Glutamatergic neuron (in vitro differentiated cells): Measurements from ENCODE around the gene ALDH6A1. TPM values are rescaled to one million over a fixed set of nuclear protein-coding genes. Genes with fewer than 3 reads are reported as not detected.
"Not testable (repeated sequence)": the region's sequence is repeated elsewhere in the genome, so short reads cannot be mapped to it uniquely, and the experiment has no call there.

Source experiments
- DNase-seq: peaks from one replicate; pipeline ENCODE4 v3.0.0; 2022
- H3K27ac Mint-ChIP-seq: one replicate; pipeline ENCODE4 v1.8.0; 2020; ENCODE audit warnings: mild to moderate bottlenecking, mixed read lengths, inconsistent platforms; ENCODE audit not compliant: unreplicated experiment
- H3K27me3 Mint-ChIP-seq: one replicate; pipeline ENCODE4 v1.8.0; 2020; ENCODE audit warnings: mild to moderate bottlenecking, moderate library complexity, mixed read lengths, inconsistent platforms; ENCODE audit not compliant: unreplicated experiment
- H3K36me3 Mint-ChIP-seq: one replicate; pipeline ENCODE4 v1.8.0; 2020; ENCODE audit warnings: mild to moderate bottlenecking, mixed read lengths, inconsistent platforms; ENCODE audit not compliant: unreplicated experiment
- H3K4me1 Mint-ChIP-seq: one replicate; pipeline ENCODE4 v1.8.0; 2020; ENCODE audit warnings: mild to moderate bottlenecking, low read depth, mixed read lengths, inconsistent platforms; ENCODE audit not compliant: unreplicated experiment
- H3K4me3 Mint-ChIP-seq: one replicate; pipeline ENCODE4 v1.8.0; 2020; ENCODE audit warnings: mild to moderate bottlenecking, mixed read lengths, inconsistent platforms; ENCODE audit not compliant: unreplicated experiment
- H3K9me3 Mint-ChIP-seq: one replicate; pipeline ENCODE4 v1.8.0; 2020; ENCODE audit warnings: mild to moderate bottlenecking, moderate library complexity, mixed read lengths, inconsistent platforms; ENCODE audit not compliant: unreplicated experiment
- CTCF ChIP-seq: fragments of 200-600 bp; sonication (generic); IDR thresholded peaks from one replicate; pipeline ENCODE4 v1.5.0; 2021; ENCODE audit not compliant: partially characterized antibody, unreplicated experiment
- long read RNA-seq: library from polyadenylated mRNA; unstranded; transcript quantifications from one replicate; pipeline ENCODE4 v2.0.0, GENCODE V29; 2020; ENCODE audit not compliant: unreplicated experiment
- total RNA-seq: library from RNA; stranded (reverse); fragmentation: NEBNext Ultra II Directional; extraction: Animal tissue kit (Norgen Biotek cat#: 25700); gene quantifications from one replicate; pipeline ENCODE4 v1.2.1, GENCODE V29; 2021; ENCODE audit not compliant: unreplicated experiment

Gene ALDH6A1
- 8.6 TPM for total RNA-seq
- long read RNA-seq, full-length matches to known transcripts: 8 of 9 reads
- long read RNA-seq, partial matches to known transcripts: 0 of 9 reads
- long read RNA-seq, other reads (novel, unspliced or antisense): 1 of 9 reads

- Mint-ChIP-seq H3K4me1 (peaks cover 3% of the 10 kb centered on the region), H3K9me3 (peaks cover 4% of the 10 kb centered on the region), H3K36me3 (no peaks in the 10 kb centered on the region), H3K4me3 (peak within 1 kb of the TSS; percentile 98), H3K27ac (peak within 1 kb of the TSS; percentile 94), H3K27me3 (peaks cover 4% of the 10 kb centered on the region)
- no peak for TF ChIP-seq CTCF
- DNase-seq: peak; percentile 100
These were observed at the start of gene ALDH6A1, which contains the start of gene LIN52 for GRCh38 chr14:74084277-74085046. Gene ALDH6A1, minus strand, starts transcription at chr14:74084453. Its CDS starts 59 bp downstream, at chr14:74084394. Gene LIN52, plus strand, starts transcription at chr14:74084956. Its CDS starts 19 bp downstream, at chr14:74084975.

- H3K4me1 Mint-ChIP-seq: no peaks in the 10 kb centered on the region
- H3K4me3 Mint-ChIP-seq: no peak overlapping the region
- H3K27me3 Mint-ChIP-seq: peaks cover 14% of the 10 kb centered on the region
- no peak overlapping the region for H3K27ac Mint-ChIP-seq
- TF ChIP-seq CTCF: no peak
- peaks cover 8% of the 10 kb centered on the region for H3K36me3 Mint-ChIP-seq
- DNase-seq: no peak
- H3K9me3 Mint-ChIP-seq: peaks cover 2% of the 10 kb centered on the region
These were observed 43.4 kb upstream of the ALDH6A1 start for GRCh38 chr14:74127634-74128033.

DNA sequence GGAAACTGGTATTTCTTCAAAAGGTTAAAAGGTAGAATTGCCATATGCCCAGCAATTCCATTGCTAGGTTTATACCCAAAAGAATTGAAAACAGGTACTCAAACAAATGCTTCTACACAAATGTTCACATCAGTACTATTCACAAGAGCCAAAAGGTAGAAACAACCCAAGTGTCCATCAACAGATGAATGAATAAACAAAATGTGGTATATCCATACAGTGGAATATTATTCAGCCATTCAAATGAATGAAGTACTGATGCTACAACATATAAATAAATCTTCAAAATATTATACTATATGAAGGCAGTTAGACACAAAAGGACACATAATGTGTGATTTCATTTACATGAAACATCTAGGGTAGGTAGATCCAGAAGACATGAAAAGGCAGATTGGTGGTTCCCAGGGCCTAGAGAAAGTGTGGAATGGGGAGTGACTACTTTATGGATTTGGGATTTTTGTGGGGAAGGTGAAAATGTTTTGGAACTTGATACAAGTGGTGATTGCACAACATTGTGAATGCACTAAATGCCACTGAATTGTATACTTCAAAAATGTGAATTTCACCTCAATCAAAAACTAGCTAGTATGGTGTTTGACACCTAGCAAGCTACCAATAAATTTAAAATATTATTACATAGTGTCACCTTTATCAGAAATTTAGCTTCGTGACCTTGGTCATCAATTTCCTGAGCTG, 42.2 kb upstream of the ALDH6A1 start:
- Mint-ChIP-seq H3K36me3 (peaks cover 8% of the 10 kb centered on the region), H3K4me1 (no peaks in the 10 kb centered on the region), H3K9me3 (peaks cover 2% of the 10 kb centered on the region), H3K27ac (no peak overlapping the region), H3K4me3 (no peak overlapping the region), H3K27me3 (peaks cover 9% of the 10 kb centered on the region)
- TF ChIP-seq CTCF: no peak
- no peak for DNase-seq

GRCh38 chr14:74125487-74125886, 41.2 kb upstream of the ALDH6A1 start:
- not testable (repeated sequence) for H3K36me3 Mint-ChIP-seq, DNase-seq, H3K27ac Mint-ChIP-seq, H3K4me3 Mint-ChIP-seq, H3K9me3 Mint-ChIP-seq, H3K4me1 Mint-ChIP-seq, H3K27me3 Mint-ChIP-seq

DNA sequence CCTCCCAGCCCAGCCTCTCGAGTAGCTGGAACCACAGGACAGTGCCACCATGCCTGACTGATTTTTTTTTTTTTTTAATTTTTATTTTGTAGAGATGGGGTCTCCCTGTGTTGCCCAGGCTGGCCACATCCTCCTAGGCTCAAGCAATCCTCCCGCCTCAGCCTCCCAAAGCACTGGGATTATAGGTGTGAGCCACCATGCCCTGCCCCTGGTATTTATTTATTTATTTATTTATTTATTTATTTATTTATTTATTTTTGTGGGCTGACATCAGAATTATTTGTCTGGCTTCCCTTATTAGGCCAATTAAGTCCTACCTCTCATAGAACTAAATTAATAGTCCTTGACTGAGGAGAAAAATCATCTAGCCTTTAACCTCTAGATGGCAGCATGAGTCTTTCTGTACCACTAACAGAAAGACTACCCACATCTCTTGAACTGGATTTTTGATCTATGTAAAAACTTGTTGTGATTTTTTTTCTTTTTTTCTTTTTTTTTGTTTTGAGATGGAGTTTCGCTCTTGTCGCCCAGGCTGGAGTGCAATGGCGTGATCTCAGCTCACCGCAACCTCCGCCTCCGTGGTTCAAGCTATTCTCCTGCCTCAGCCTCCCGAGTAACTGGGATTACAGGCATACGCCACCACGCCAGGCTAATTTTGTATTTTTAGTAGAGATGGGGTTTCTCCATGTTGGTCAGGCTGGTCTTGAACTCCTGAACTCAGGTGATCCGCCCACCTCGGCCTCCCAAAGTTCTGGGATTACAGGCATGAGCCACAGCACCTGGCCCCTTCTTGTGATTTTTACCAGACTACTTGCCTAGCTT, 27.4 kb upstream of the ALDH6A1 start:
- not testable (repeated sequence) for H3K27ac Mint-ChIP-seq, H3K9me3 Mint-ChIP-seq, H3K36me3 Mint-ChIP-seq, H3K27me3 Mint-ChIP-seq, DNase-seq, H3K4me1 Mint-ChIP-seq, H3K4me3 Mint-ChIP-seq
- TF ChIP-seq CTCF: peak; percentile 64
